Natural killer cell treated with Interleukin-12 subunit alpha and Interleukin-12 subunit beta and Interleukin-15 and Interleukin-18, amount 100 ng/mL, for 72 hours (primary cell): Measurements from ENCODE around the gene MGLL. TPM values are rescaled to one million over a fixed set of nuclear protein-coding genes. Genes with fewer than 3 reads are reported as not detected.

ENCODE experiments used
- ATAC-seq, 2 donors: fragments of 150-1000 bp; cut with Tn5 transposase in 1 of 2; sonication (Bioruptor Pico), chemical (Tn5 transposase) in 1 of 2; 2 replicates each; pipeline ENCODE4 v1.10.0; 2021
- DNase-seq: peaks from one replicate; pipeline ENCODE4 v3.0.0; 2022; ENCODE audit warnings: low spot score
- H3K27ac Mint-ChIP-seq, 2 donors: 1 replicate in 1 of 2; 2 replicates in 1 of 2; pipeline ENCODE4 v1.8.0; 2022; ENCODE audit warnings: mixed read lengths in 2 of 2, mild to moderate bottlenecking in 1 of 2, moderate library complexity in 1 of 2
- H3K27me3 Mint-ChIP-seq, 2 donors: 1 replicate in 1 of 2; 2 replicates in 1 of 2; pipeline ENCODE4 v1.8.0; 2022; ENCODE audit warnings: mixed read lengths in 2 of 2
- H3K36me3 Mint-ChIP-seq: one replicate; pipeline ENCODE4 v1.8.0; 2022; ENCODE audit warnings: mixed read lengths
- H3K4me1 Mint-ChIP-seq, 2 donors: 1 replicate in 1 of 2; 2 replicates in 1 of 2; pipeline ENCODE4 v1.8.0; 2022; ENCODE audit warnings: low read depth in 2 of 2, mixed read lengths in 2 of 2, mild to moderate bottlenecking in 1 of 2
- H3K4me3 Mint-ChIP-seq: one replicate; pipeline ENCODE4 v1.8.0; 2022; ENCODE audit warnings: mixed read lengths
- H3K9me3 Mint-ChIP-seq: 2 replicates; pipeline ENCODE4 v1.8.0; 2022; ENCODE audit warnings: mixed read lengths
- total RNA-seq, 2 donors: library from RNA; stranded (reverse); gene quantifications; one replicate each; pipeline ENCODE4 v1.2.3, GENCODE V29; 2022

Gene MGLL
- total RNA-seq, 2 donors from 2014 or later = 2.1 to 3.2 TPM

DNA sequence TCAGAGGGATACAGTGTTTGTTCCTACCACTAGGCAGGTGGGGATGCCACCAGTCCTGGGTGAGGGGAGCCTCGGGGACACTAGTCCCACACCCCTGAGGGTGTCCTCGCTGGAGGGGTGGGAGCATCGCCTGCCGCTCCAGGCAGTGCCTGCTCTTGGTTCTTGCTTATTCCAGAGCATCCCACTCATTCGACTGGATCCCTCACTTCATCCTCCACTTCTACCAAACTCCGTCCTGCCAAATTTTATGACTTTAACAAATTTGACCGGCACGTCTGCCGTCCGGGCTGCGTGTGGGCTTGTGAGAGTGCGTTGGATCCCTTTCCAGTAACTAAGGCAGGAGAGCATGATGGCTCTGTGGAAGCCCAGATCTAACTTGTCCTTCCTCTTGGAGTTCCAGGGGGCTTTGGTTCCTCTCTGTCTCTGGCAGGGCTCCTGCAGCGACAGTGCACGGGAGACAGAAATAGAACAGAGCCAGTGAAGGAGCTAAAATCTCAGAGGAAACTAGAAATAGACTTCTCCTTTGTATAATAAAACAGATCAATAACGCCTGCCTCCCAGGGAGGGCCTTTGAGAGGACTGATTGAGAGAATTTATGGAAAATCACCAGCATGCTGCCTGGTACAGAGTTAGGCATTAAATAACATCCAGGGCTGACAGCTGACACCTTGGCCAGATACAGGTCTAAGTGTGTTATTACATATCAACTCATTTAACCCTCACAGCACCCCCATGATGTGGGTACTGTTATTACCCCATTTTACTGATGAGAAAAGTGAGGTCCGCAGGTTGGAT lies 34.5 kb downstream of the MGLL start:
- Mint-ChIP-seq H3K36me3 (no peaks in the 10 kb centered on the region), H3K9me3 (no peaks in the 10 kb centered on the region), H3K4me1 (peaks cover 0 to 3% of the 10 kb centered on the region in 2 donors), H3K4me3 (no peak overlapping the region), H3K27me3 (no peaks in the 10 kb centered on the region), H3K27ac (no peak overlapping the region)
- ATAC-seq (no peak), DNase-seq (peak; percentile 37)

GRCh38 chr3:127787071-127787490 lies 35.2 kb downstream of the MGLL start:
- no peaks in the 10 kb centered on the region for H3K27me3 Mint-ChIP-seq
- H3K4me3 Mint-ChIP-seq = no peak overlapping the region
- no peak for ATAC-seq
- no peaks in the 10 kb centered on the region for H3K36me3 Mint-ChIP-seq
- no peaks in the 10 kb centered on the region for H3K9me3 Mint-ChIP-seq
- DNase-seq = peak; percentile 22
- no peak overlapping the region for H3K27ac Mint-ChIP-seq
- H3K4me1 Mint-ChIP-seq = peaks cover 0 to 3% of the 10 kb centered on the region in 2 donors

GRCh38 chr3:127786353-127787070 lies 35.8 kb downstream of the MGLL start:
- H3K27ac Mint-ChIP-seq = no peak overlapping the region
- no peaks in the 10 kb centered on the region for H3K27me3 Mint-ChIP-seq
- H3K9me3 Mint-ChIP-seq = no peaks in the 10 kb centered on the region
- no peak overlapping the region for H3K4me3 Mint-ChIP-seq
- ATAC-seq (no peak), DNase-seq (peak; percentile 28)
- no peaks in the 10 kb centered on the region for H3K36me3 Mint-ChIP-seq
- H3K4me1 Mint-ChIP-seq = peaks cover 0 to 3% of the 10 kb centered on the region in 2 donors

GRCh38 chr3:127785711-127786265 lies 36.5 kb downstream of the MGLL start:
- Mint-ChIP-seq H3K27me3 (no peaks in the 10 kb centered on the region), H3K9me3 (no peaks in the 10 kb centered on the region), H3K36me3 (no peaks in the 10 kb centered on the region), H3K4me1 (peaks cover 0 to 3% of the 10 kb centered on the region in 2 donors), H3K4me3 (no peak overlapping the region), H3K27ac (no peak overlapping the region)
- peak in 1 of 2 donors; percentile 15 for ATAC-seq
- DNase-seq = peak; percentile 56

GRCh38 chr3:127784865-127785710 lies 37.2 kb downstream of the MGLL start:
- DNase-seq (no peak), ATAC-seq (peak in 1 of 2 donors; percentile 2)
- Mint-ChIP-seq H3K4me1 (peaks cover 0 to 3% of the 10 kb centered on the region in 2 donors), H3K36me3 (no peaks in the 10 kb centered on the region), H3K27ac (no peak overlapping the region), H3K4me3 (no peak overlapping the region), H3K27me3 (no peaks in the 10 kb centered on the region), H3K9me3 (no peaks in the 10 kb centered on the region)

DNA sequence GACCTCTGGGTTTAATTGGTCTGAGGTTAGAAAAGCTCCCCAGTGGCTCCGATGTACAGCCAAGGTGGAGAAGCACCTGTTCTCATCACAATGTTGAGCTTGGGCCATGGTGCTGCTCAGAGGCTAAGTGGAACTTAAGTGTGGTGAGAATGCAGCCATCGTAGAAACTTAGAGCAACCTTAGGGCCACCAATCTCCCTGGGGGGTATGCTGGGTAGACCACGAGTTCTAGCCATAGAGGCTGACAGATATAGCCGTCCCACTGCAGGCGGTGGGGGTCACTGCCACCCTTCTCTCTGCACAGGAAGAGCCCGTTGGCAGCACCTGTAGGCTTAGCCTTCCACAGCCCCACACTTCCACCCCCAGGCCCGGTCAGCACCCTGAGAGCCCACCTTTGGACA lies 38.0 kb downstream of the MGLL start:
- Mint-ChIP-seq H3K4me1 (peaks cover 0 to 3% of the 10 kb centered on the region in 2 donors), H3K36me3 (no peaks in the 10 kb centered on the region), H3K27ac (no peak overlapping the region), H3K9me3 (no peaks in the 10 kb centered on the region), H3K27me3 (no peaks in the 10 kb centered on the region), H3K4me3 (no peak overlapping the region)
- ATAC-seq (no peak), DNase-seq (no peak)

DNA sequence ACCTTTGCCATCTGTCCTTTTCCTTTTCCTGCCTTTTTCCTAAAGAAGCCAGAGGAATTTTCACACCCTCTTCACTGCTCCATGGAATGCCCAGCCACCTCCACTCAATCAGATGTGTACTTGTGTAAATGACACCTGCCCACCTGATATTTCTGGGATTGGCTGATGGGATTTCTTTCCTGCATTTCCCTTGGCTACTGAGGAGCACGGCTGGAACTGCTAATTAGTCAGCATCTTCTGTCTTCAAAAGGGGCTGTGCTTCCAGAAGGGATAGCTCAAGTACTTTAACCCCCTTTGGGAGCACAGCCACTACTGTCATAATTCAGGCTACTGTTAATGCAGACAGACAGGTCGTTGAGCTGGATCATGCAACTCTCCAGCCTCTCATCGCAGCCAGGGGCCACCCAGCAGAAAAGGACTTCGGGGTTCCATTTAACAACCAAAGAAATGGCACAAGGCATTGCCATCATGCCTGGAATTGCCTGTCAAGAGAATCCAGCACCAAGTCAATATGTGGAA lies 38.6 kb downstream of the MGLL start:
- Mint-ChIP-seq H3K36me3 (no peaks in the 10 kb centered on the region), H3K9me3 (no peaks in the 10 kb centered on the region), H3K4me3 (no peak overlapping the region), H3K27me3 (no peaks in the 10 kb centered on the region), H3K4me1 (peaks cover 0 to 3% of the 10 kb centered on the region in 2 donors), H3K27ac (no peak overlapping the region)
- DNase-seq (no peak), ATAC-seq (no peak)

- DNase-seq = no peak
- H3K27me3 Mint-ChIP-seq = no peaks in the 10 kb centered on the region
- H3K36me3 Mint-ChIP-seq = no peaks in the 10 kb centered on the region
- no peaks in the 10 kb centered on the region for H3K4me1 Mint-ChIP-seq
- no peaks in the 10 kb centered on the region for H3K9me3 Mint-ChIP-seq
- ATAC-seq = no peak
- no peak overlapping the region for H3K27ac Mint-ChIP-seq
- no peak overlapping the region for H3K4me3 Mint-ChIP-seq
These were observed 39.1 kb downstream of the MGLL start for GRCh38 chr3:127783166-127783565.

DNA sequence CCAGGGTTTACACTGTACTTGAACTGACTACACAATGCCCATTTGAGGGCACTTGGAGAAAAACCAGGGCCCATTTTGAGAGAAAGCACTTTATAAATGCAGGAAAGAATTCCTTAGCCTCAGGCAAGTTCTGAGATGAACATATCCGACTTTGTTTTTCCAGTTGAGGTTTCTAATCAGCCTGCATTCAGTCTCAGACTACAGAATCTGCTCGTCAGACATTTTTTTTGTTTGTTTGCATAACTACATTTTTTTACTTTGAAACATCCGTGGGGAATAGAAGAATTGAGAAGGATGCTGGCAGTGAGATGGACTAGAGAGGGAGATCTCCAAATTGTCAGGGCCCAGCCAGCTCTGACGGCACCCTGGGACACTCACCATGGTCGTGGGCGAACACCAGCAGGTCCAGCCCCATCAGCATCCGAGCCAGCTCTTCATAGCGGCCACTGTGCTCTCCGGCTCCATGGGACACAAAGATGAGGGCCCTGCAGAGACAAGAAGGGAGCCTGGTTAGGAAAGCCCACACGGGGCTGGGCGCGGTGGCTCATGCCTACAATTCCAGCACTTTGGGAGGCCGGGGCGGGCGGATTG lies 40.8 kb downstream of the MGLL start:
- H3K9me3 Mint-ChIP-seq = no peaks in the 10 kb centered on the region
- no peak overlapping the region for H3K27ac Mint-ChIP-seq
- no peak overlapping the region for H3K4me3 Mint-ChIP-seq
- peaks cover 0 to 2% of the 10 kb centered on the region in 2 donors for H3K4me1 Mint-ChIP-seq
- no peak for ATAC-seq
- H3K36me3 Mint-ChIP-seq = no peaks in the 10 kb centered on the region
- H3K27me3 Mint-ChIP-seq = no peaks in the 10 kb centered on the region
- DNase-seq = no peak

GRCh38 chr3:127780536-127781400 lies 41.5 kb downstream of the MGLL start:
- ATAC-seq (peak in 1 of 2 donors; percentile 15), DNase-seq (no peak)
- Mint-ChIP-seq H3K36me3 (no peaks in the 10 kb centered on the region), H3K4me3 (no peak overlapping the region), H3K27ac (no peak overlapping the region), H3K9me3 (no peaks in the 10 kb centered on the region), H3K4me1 (peaks cover 0 to 2% of the 10 kb centered on the region in 2 donors), H3K27me3 (no peaks in the 10 kb centered on the region)

- no peak for ATAC-seq
- Mint-ChIP-seq H3K4me3 (no peak overlapping the region), H3K4me1 (peaks cover 6 to 8% of the 10 kb centered on the region in 2 donors), H3K36me3 (no peaks in the 10 kb centered on the region), H3K27me3 (no peaks in the 10 kb centered on the region), H3K9me3 (no peaks in the 10 kb centered on the region), H3K27ac (no peak overlapping the region)
- DNase-seq = no peak
These were observed 42.6 kb downstream of the MGLL start for GRCh38 chr3:127779747-127780146.

DNA sequence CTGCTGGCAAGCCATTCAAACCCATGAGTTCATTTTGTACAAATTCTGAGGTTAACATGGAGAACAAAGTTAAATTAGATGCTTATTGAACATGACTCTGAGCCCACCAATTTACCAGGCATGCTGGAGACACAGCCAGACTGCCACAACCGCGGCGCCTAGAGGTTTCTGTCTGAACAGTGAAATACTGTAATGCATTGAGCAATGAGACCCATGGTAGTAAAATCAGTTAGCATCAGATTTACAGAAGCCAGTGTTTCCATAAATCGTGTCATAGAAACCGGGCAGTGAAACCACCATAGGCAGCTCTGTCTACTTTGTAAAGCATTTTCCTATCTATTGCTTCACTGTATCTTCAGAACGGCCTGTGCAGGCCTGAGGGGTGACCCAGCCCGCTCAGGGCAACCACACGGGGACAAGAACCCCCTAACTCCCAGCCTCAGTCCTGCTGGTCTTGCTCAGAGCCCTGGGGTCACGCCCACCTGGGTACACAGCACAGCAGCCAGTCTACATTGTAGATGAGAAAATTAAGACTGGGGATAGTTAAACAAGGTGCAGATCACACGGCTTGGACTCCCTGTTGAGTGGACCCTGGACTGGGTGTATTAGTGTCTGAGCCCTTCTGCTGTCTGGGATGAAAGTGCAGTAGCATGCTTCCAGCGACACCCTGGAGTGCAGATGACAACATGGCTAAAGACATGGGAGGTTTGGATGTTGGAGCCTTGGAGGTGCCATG lies 44.2 kb downstream of the MGLL start:
- no peak overlapping the region for H3K27ac Mint-ChIP-seq
- H3K4me1 Mint-ChIP-seq = peaks cover 6 to 12% of the 10 kb centered on the region in 2 donors
- H3K36me3 Mint-ChIP-seq = no peaks in the 10 kb centered on the region
- no peak for DNase-seq
- ATAC-seq = no peak
- no peaks in the 10 kb centered on the region for H3K27me3 Mint-ChIP-seq
- no peaks in the 10 kb centered on the region for H3K9me3 Mint-ChIP-seq
- no peak overlapping the region for H3K4me3 Mint-ChIP-seq
